T47D (cell line): ENCODE results near the gene PPP1R13L.
"Not testable (repeated sequence)": the region's sequence is repeated elsewhere in the genome, so short reads cannot be mapped to it uniquely, and the experiment has no call there.

Experiments used
- DNase-seq, 2 experiments: peaks; one replicate each; pipeline versions ENCODE4 v3.0.0 to v3.0.0-alpha.2; 2011 to 2012; ENCODE audit warnings: low read depth in 1 of 2, low spot score in 1 of 2
- JUND ChIP-seq: IDR thresholded peaks from 2 replicates; pipeline ENCODE4 v1.6.1; 2012; ENCODE audit warnings: low read depth
- in situ Hi-C: cut with HindIII; loops from 2 replicates; pipeline ENCODE4 v1.10.0; 2016; ENCODE audit warnings: low sequenced_read_pairs, low pct_unique_long_range_greater_than_20kb

The PPP1R13L gene

GRCh38 chr19:45442778-45443461 lies 38.1 kb upstream of the PPP1R13L start:
- no peak for DNase-seq

GRCh38 chr19:45442408-45442777 lies 37.5 kb upstream of the PPP1R13L start:
- in situ Hi-C loops, result no loop called here
- TF ChIP-seq JUND, result no peak
- DNase-seq, result no peak

More at GRCh38 chr19:45442778-45443461, 38.1 kb upstream of the PPP1R13L start:
- no peak for TF ChIP-seq JUND
- in situ Hi-C loops, result no loop called here

GRCh38 chr19:45440873-45441654 lies 36.2 kb upstream of the PPP1R13L start:
- peak in 1 of 2 experiments; percentile 59 for DNase-seq
- no peak for TF ChIP-seq JUND
- in situ Hi-C loops, result no loop called here

GRCh38 chr19:45440259-45440638 lies 35.4 kb upstream of the PPP1R13L start:
- TF ChIP-seq JUND, result no peak
- in situ Hi-C loops, result no loop called here

GRCh38 chr19:45439569-45440258 lies 34.8 kb upstream of the PPP1R13L start:
- DNase-seq, result peak; percentile 56 to 62
- TF ChIP-seq JUND, result no peak
- in situ Hi-C loops, result no loop called here

More at GRCh38 chr19:45440259-45440638, 35.4 kb upstream of the PPP1R13L start:
- DNase-seq, result no peak

GRCh38 chr19:45439190-45439568 lies 34.3 kb upstream of the PPP1R13L start:
- in situ Hi-C loops, result no loop called here
- TF ChIP-seq JUND, result no peak
- no peak for DNase-seq

- in situ Hi-C loops, result no loop called here
- no peak for TF ChIP-seq JUND
- DNase-seq, result no peak
These were observed 32.5 kb upstream of the PPP1R13L start for GRCh38 chr19:45437328-45437727.

GRCh38 chr19:45432543-45432942 lies 27.7 kb upstream of the PPP1R13L start:
- DNase-seq, in situ Hi-C loops: not testable (repeated sequence)

GRCh38 chr19:45431008-45431407 lies 26.1 kb upstream of the PPP1R13L start:
- DNase-seq, in situ Hi-C loops: not testable (repeated sequence)

GRCh38 chr19:45429896-45430295 lies 25.0 kb upstream of the PPP1R13L start:
- DNase-seq, in situ Hi-C loops: not testable (repeated sequence)

GRCh38 chr19:45428384-45429231 lies 23.7 kb upstream of the PPP1R13L start:
- no peak for TF ChIP-seq JUND
- in situ Hi-C loops, result no loop called here
- DNase-seq, result no peak

- TF ChIP-seq JUND, result no peak
- in situ Hi-C loops, result no loop called here
- DNase-seq, result no peak
These were observed 19.6 kb upstream of the PPP1R13L start for GRCh38 chr19:45424191-45425058.
